ENCODE measurements around the gene HMCES.

- TF ChIP-seq CTCF (IDR thresholded peaks at IDR 0.05; ENCODE audit: low read depth, low read length, missing input control) (no peak), SP1 (IDR thresholded peaks at IDR 0.05) (no peak), YY1 (IDR thresholded peaks at IDR 0.05) (no peak)
- TF ChIP-seq, protein P1, sequence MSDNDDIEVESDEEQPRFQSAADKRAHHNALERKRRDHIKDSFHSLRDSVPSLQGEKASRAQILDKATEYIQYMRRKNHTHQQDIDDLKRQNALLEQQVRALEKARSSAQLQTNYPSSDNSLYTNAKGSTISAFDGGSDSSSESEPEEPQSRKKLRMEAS (IDR thresholded peaks at IDR 0.05) = no peak
These were observed 51.2 kb downstream of the HMCES start for GRCh38 chr3:129329858-129330257.
